RWPE2 (cell line): ENCODE results near the gene PITX1.

Experiments used
- ATAC-seq: fragments of 200-7000 bp; cut with Tn5 transposase; 3 replicates; pipeline ENCODE4 v1.9.1; 2021; ENCODE audit warnings: low read depth
- DNase-seq: peaks from one replicate; pipeline ENCODE4 v3.0.0-alpha.2; 2020; ENCODE audit warnings: low spot score
- H3K27ac ChIP-seq: fragments of 450-650 bp; 2 replicates; pipeline ENCODE4 v1.5.1; 2017; ENCODE audit warnings: mild to moderate bottlenecking; ENCODE audit not compliant: poor library complexity, severe bottlenecking
- H3K27me3 ChIP-seq: fragments of 250-450 bp; sonication (Bioruptor Pico); 2 replicates; pipeline ENCODE4 v1.5.1; 2021; ENCODE audit warnings: mild to moderate bottlenecking, moderate library complexity; ENCODE audit not compliant: insufficient read depth, poor library complexity, severe bottlenecking
- H3K36me3 ChIP-seq: fragments of 250-450 bp; sonication (Bioruptor Pico); 2 replicates; pipeline ENCODE4 v1.5.1; 2020; ENCODE audit warnings: low read depth, mild to moderate bottlenecking, moderate library complexity
- H3K4me1 ChIP-seq: fragments of 250-450 bp; sonication (Bioruptor Pico); 2 replicates; pipeline ENCODE4 v1.5.1; 2021; ENCODE audit warnings: mild to moderate bottlenecking, moderate library complexity; ENCODE audit not compliant: insufficient read depth, poor library complexity, severe bottlenecking
- H3K4me3 ChIP-seq: fragments of 250-450 bp; sonication (Bioruptor Pico); 2 replicates; pipeline ENCODE4 v1.5.1; 2021; ENCODE audit warnings: mild to moderate bottlenecking, moderate library complexity; ENCODE audit not compliant: severe bottlenecking
- H3K9me3 ChIP-seq: fragments of 250-450 bp; sonication (Bioruptor Pico); 2 replicates; pipeline ENCODE4 v1.5.1; 2021; ENCODE audit warnings: mild to moderate bottlenecking, moderate library complexity; ENCODE audit not compliant: severe bottlenecking
- CTCF ChIP-seq: fragments of 450-650 bp; IDR thresholded peaks from one replicate; pipeline ENCODE4 v1.5.1; 2017; ENCODE audit warnings: mild to moderate bottlenecking, moderate library complexity; ENCODE audit not compliant: poor library complexity, severe bottlenecking

The PITX1 gene

GRCh38 chr5:135054546-135054945 lies 20.5 kb upstream of the PITX1 start:
- H3K36me3 ChIP-seq = no peaks in the 10 kb centered on the region
- no peak for TF ChIP-seq CTCF
- no peak overlapping the region for H3K27ac ChIP-seq
- no peak for ATAC-seq
- no peak for DNase-seq
- H3K4me1 ChIP-seq = no peaks in the 10 kb centered on the region
- H3K9me3 ChIP-seq = no peaks in the 10 kb centered on the region
- H3K4me3 ChIP-seq = no peak overlapping the region
- no peaks in the 10 kb centered on the region for H3K27me3 ChIP-seq

GRCh38 chr5:135053989-135054388 lies 20.0 kb upstream of the PITX1 start:
- Histone ChIP-seq H3K4me3 (no peak overlapping the region), H3K4me1 (no peaks in the 10 kb centered on the region), H3K27ac (no peak overlapping the region), H3K9me3 (no peaks in the 10 kb centered on the region), H3K36me3 (no peaks in the 10 kb centered on the region), H3K27me3 (no peaks in the 10 kb centered on the region)
- TF ChIP-seq CTCF = no peak
- no peak for ATAC-seq
- no peak for DNase-seq

GRCh38 chr5:135053278-135053677 lies 19.2 kb upstream of the PITX1 start:
- Histone ChIP-seq H3K27me3 (no peaks in the 10 kb centered on the region), H3K36me3 (no peaks in the 10 kb centered on the region), H3K4me1 (no peaks in the 10 kb centered on the region), H3K9me3 (no peaks in the 10 kb centered on the region), H3K4me3 (no peak overlapping the region), H3K27ac (no peak overlapping the region)
- TF ChIP-seq CTCF = no peak
- DNase-seq (no peak), ATAC-seq (no peak)

GRCh38 chr5:135052511-135053145 lies 18.6 kb upstream of the PITX1 start:
- Histone ChIP-seq H3K27me3 (no peaks in the 10 kb centered on the region), H3K27ac (no peak overlapping the region), H3K4me1 (no peaks in the 10 kb centered on the region), H3K36me3 (no peaks in the 10 kb centered on the region), H3K4me3 (no peak overlapping the region), H3K9me3 (no peaks in the 10 kb centered on the region)
- DNase-seq = no peak
- no peak for TF ChIP-seq CTCF
- no peak for ATAC-seq

- Histone ChIP-seq H3K27me3 (no peaks in the 10 kb centered on the region), H3K9me3 (no peaks in the 10 kb centered on the region), H3K36me3 (no peaks in the 10 kb centered on the region), H3K4me3 (no peak overlapping the region), H3K4me1 (no peaks in the 10 kb centered on the region), H3K27ac (no peak overlapping the region)
- no peak for TF ChIP-seq CTCF
- ATAC-seq = no peak
- no peak for DNase-seq
Observed at GRCh38 chr5:135051872-135052271, 17.8 kb upstream of the PITX1 start.
